Measurements from ENCODE around the gene ATP6V0A1.

Gene ATP6V0A1

GRCh38 chr17:42502926-42503325 is 44.2 kb downstream of the ATP6V0A1 start:
- DNase-seq (ENCODE audit: extremely low read depth, insufficient read length), result no peak
- TF ChIP-seq CTCF (IDR thresholded peaks at IDR 0.05; ENCODE audit: insufficient read depth, low read length, poor library complexity, severe bottlenecking), result no peak
- Histone ChIP-seq H3K4me3 (replicated peaks; ENCODE audit: low read depth, low read length) (no peak overlapping the region), H3K27me3 (replicated peaks; ENCODE audit: control insufficient read depth, insufficient read depth, low read length) (no peaks in the 10 kb centered on the region), H3K36me3 (ENCODE audit: control insufficient read depth, insufficient read depth, low read length) (peaks cover 15% of the 10 kb centered on the region)

GRCh38 chr17:42507671-42508070 is 49.0 kb downstream of the ATP6V0A1 start:
- no peak overlapping the region for H3K4me3 ChIP-seq (replicated peaks; ENCODE audit: low read depth, low read length)
- H3K36me3 ChIP-seq (ENCODE audit: control insufficient read depth, insufficient read depth, low read length), result peaks cover 27% of the 10 kb centered on the region
- no peaks in the 10 kb centered on the region for H3K27me3 ChIP-seq (replicated peaks; ENCODE audit: control insufficient read depth, insufficient read depth, low read length)
- no peak for DNase-seq (ENCODE audit: extremely low read depth, insufficient read length)
- no peak for TF ChIP-seq CTCF (IDR thresholded peaks at IDR 0.05; ENCODE audit: insufficient read depth, low read length, poor library complexity, severe bottlenecking)

- Histone ChIP-seq H3K36me3 (ENCODE audit: control insufficient read depth, insufficient read depth, low read length) (peaks cover 29% of the 10 kb centered on the region), H3K4me3 (replicated peaks; ENCODE audit: low read depth, low read length) (no peak overlapping the region), H3K27me3 (replicated peaks; ENCODE audit: control insufficient read depth, insufficient read depth, low read length) (no peaks in the 10 kb centered on the region)
- DNase-seq (ENCODE audit: extremely low read depth, insufficient read length), result no peak
- TF ChIP-seq CTCF (IDR thresholded peaks at IDR 0.05; ENCODE audit: insufficient read depth, low read length, poor library complexity, severe bottlenecking), result no peak
These were observed 49.9 kb downstream of the ATP6V0A1 start for GRCh38 chr17:42508426-42509165.

- H3K27me3 ChIP-seq (replicated peaks; ENCODE audit: control insufficient read depth, insufficient read depth, low read length), result no peaks in the 10 kb centered on the region
- no peak overlapping the region for H3K4me3 ChIP-seq (replicated peaks; ENCODE audit: low read depth, low read length)
- no peak for TF ChIP-seq CTCF (IDR thresholded peaks at IDR 0.05; ENCODE audit: insufficient read depth, low read length, poor library complexity, severe bottlenecking)
- H3K36me3 ChIP-seq (ENCODE audit: control insufficient read depth, insufficient read depth, low read length), result peaks cover 35% of the 10 kb centered on the region
- DNase-seq (ENCODE audit: extremely low read depth, insufficient read length), result no peak
These were observed 50.7 kb downstream of the ATP6V0A1 start for GRCh38 chr17:42509409-42509808.

- Histone ChIP-seq H3K36me3 (ENCODE audit: control insufficient read depth, insufficient read depth, low read length) (peaks cover 35% of the 10 kb centered on the region), H3K4me3 (replicated peaks; ENCODE audit: low read depth, low read length) (no peak overlapping the region), H3K27me3 (replicated peaks; ENCODE audit: control insufficient read depth, insufficient read depth, low read length) (no peaks in the 10 kb centered on the region)
- no peak for TF ChIP-seq CTCF (IDR thresholded peaks at IDR 0.05; ENCODE audit: insufficient read depth, low read length, poor library complexity, severe bottlenecking)
- no peak for DNase-seq (ENCODE audit: extremely low read depth, insufficient read length)
These were observed 51.2 kb downstream of the ATP6V0A1 start for GRCh38 chr17:42509841-42510240.

GRCh38 chr17:42512246-42512645 is 53.6 kb downstream of the ATP6V0A1 start:
- TF ChIP-seq CTCF (IDR thresholded peaks at IDR 0.05; ENCODE audit: insufficient read depth, low read length, poor library complexity, severe bottlenecking), result no peak
- H3K27me3 ChIP-seq (replicated peaks; ENCODE audit: control insufficient read depth, insufficient read depth, low read length), result no peaks in the 10 kb centered on the region
- no peak overlapping the region for H3K4me3 ChIP-seq (replicated peaks; ENCODE audit: low read depth, low read length)
- DNase-seq (ENCODE audit: extremely low read depth, insufficient read length), result no peak
- peaks cover 40% of the 10 kb centered on the region for H3K36me3 ChIP-seq (ENCODE audit: control insufficient read depth, insufficient read depth, low read length)

Data from GM06990 (cell line).